DND-41 (cell line): Measurements from ENCODE around the gene B4GALT1.

Experiments used
- CTCF ChIP-seq: IDR thresholded peaks from 2 replicates; pipeline ENCODE4 v1.5.1; 2012; ENCODE audit warnings: borderline replicate concordance, low read length, moderate library complexity, mild to moderate bottlenecking; ENCODE audit not compliant: poor library complexity, severe bottlenecking; ENCODE audit errors: extremely low read depth
- EZH2 ChIP-seq: IDR thresholded peaks from 3 replicates; pipeline ENCODE4 v1.6.1; 2012; ENCODE audit warnings: borderline replicate concordance, low read depth, mild to moderate bottlenecking, moderate library complexity, low read length, inconsistent platforms; ENCODE audit not compliant: severe bottlenecking

- TF ChIP-seq CTCF (no peak), EZH2 (no peak)
Measured at GRCh38 chr9:33159777-33160127, 7.4 kb downstream of the B4GALT1 start.
